Peyer's patch (tissue), 4 donors: ENCODE results near the gene C2orf72.

ENCODE experiments used
- CTCF ChIP-seq, 6 experiments: fragments of 450-650 bp in 4 of 6; fragments of 200-600 bp in 2 of 6; sonication (generic) in 1 of 6; IDR thresholded peaks; one replicate each; pipeline ENCODE4 v1.5.1; 2017 to 2019; ENCODE audit warnings: antibody characterized with exemption in 6 of 6, mild to moderate bottlenecking in 3 of 6, moderate library complexity in 1 of 6
- POLR2A ChIP-seq, 2 donors: fragments of 450-650 bp; IDR thresholded peaks; one replicate each; pipeline ENCODE4 v1.5.1; 2017; ENCODE audit warnings: antibody characterized with exemption in 2 of 2, mild to moderate bottlenecking in 2 of 2, moderate library complexity in 2 of 2

- TF ChIP-seq CTCF (IDR thresholded peaks at IDR 0.05) (no peak), POLR2A (IDR thresholded peaks at IDR 0.05) (no peak)
Observed at GRCh38 chr2:231039294-231039664, 2.0 kb downstream of the C2orf72 start.
